Naive thymus-derived CD8-positive, alpha-beta T cell (primary cell): Measurements from ENCODE around the gene CSN1S1. TPM values are rescaled to one million over a fixed set of nuclear protein-coding genes. Genes with fewer than 3 reads are reported as not detected.

Experiments used
- ATAC-seq, 2 donors: fragments of 150-1000 bp; cut with Tn5 transposase in 1 of 2; sonication (Bioruptor Pico), chemical (Tn5 transposase) in 1 of 2; 1 replicate in 1 of 2; 2 replicates in 1 of 2; pipeline ENCODE4 v1.10.0; 2021; ENCODE audit warnings: mild to moderate bottlenecking in 2 of 2, moderate library complexity in 2 of 2
- POLR2A ChIA-PET: fragments of 350-600 bp; sonication (Branson Sonifier 250); formaldehyde crosslinking; loops from one replicate; lab custom pipeline; 2021; ENCODE audit warnings: antibody characterized with exemption; lab: Charles Lee
- DNase-seq, 10 donors: peaks; one replicate each; pipeline versions ENCODE4 v3.0.0 to v3.0.0-alpha.2; 2020 to 2022
- H3K27ac Mint-ChIP-seq, 10 donors: one replicate each; pipeline ENCODE4 v1.8.0; 2020 to 2022; ENCODE audit warnings: mild to moderate bottlenecking in 10 of 10, mixed read lengths in 10 of 10, moderate library complexity in 4 of 10, inconsistent platforms in 1 of 10
- H3K27me3 Mint-ChIP-seq, 5 donors: one replicate each; pipeline ENCODE4 v1.8.0; 2021 to 2022; ENCODE audit warnings: mixed read lengths in 5 of 5
- H3K36me3 Mint-ChIP-seq, 3 donors: one replicate each; pipeline ENCODE4 v1.8.0; 2020 to 2022; ENCODE audit warnings: mixed read lengths in 3 of 3, mild to moderate bottlenecking in 2 of 3, inconsistent platforms in 1 of 3
- H3K4me1 Mint-ChIP-seq, 4 donors: one replicate each; pipeline ENCODE4 v1.8.0; 2021 to 2022; ENCODE audit warnings: mixed read lengths in 4 of 4
- H3K4me3 Mint-ChIP-seq, 10 donors: one replicate each; pipeline ENCODE4 v1.8.0; 2020 to 2022; ENCODE audit warnings: mild to moderate bottlenecking in 10 of 10, mixed read lengths in 10 of 10, moderate library complexity in 6 of 10, inconsistent platforms in 1 of 10
- H3K9me3 Mint-ChIP-seq, 9 donors: one replicate each; pipeline ENCODE4 v1.8.0; 2020 to 2022; ENCODE audit warnings: mixed read lengths in 9 of 9, mild to moderate bottlenecking in 3 of 9, inconsistent platforms in 1 of 9, moderate library complexity in 1 of 9
- polyA plus RNA-seq, 3 donors: library from polyadenylated mRNA; unstranded; fragments of 300-500 nt; fragmentation: Illumina TruSeq; gene quantifications; one replicate each; pipeline ENCODE4 v1.2.3, GENCODE V29; 2021
- total RNA-seq, 8 experiments: library from RNA in 2 of 8; stranded (reverse) in 2 of 8; gene quantifications; one replicate each; pipeline ENCODE4 v1.2.3 and lab custom pipeline; 2021 to 2026

Gene CSN1S1
- total and polyA plus RNA-seq, 5 experiments from 2014 or later: not detected

DNA sequence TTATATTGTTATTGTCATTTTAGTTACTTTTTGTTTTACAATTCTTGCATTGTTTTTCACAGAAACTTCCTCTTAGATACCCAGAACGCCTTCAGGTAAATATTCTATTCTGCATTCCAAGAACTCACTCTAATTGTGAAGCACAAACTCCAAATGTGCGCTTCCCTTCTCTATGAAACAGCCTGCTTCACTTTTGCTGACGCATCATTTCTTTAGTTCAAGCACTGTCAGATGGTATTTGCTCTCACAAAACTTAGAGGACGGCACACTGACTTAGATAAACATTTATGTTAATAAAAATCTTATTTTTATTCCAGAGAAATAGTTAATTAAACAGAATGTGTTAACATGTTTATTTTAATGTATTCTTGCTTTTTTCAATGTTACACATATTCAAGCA lies 3.3 kb downstream of the CSN1S1 start:
- H3K27ac Mint-ChIP-seq: no peak overlapping the region
- no peaks in the 10 kb centered on the region for H3K36me3 Mint-ChIP-seq
- H3K4me1 Mint-ChIP-seq: no peaks in the 10 kb centered on the region
- no peak overlapping the region for H3K4me3 Mint-ChIP-seq
- ATAC-seq (no peak), DNase-seq (no peak)
- H3K9me3 Mint-ChIP-seq: no peaks in the 10 kb centered on the region
- POLR2A ChIA-PET: no interaction called here
- peaks cover 0 to 4% (median 0%) of the 10 kb centered on the region in 5 donors for H3K27me3 Mint-ChIP-seq

DNA sequence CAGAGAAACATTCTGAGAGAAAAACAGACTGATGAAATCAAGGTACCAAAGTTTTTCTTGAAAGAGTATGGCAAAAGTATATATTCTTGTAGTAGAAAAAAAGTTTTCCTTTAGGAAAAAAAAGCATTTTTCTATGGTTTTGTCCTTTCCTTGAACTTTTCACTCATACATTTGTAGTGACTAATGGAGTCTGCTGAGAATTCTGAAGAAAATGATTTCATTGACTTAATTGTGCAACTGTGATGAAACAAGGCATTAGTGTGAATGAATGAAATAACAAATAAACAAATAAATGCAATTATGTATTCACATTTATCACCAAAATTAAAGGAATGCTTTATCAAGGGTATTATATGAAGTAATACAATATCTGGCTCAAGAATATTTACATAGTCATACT lies 5.7 kb downstream of the CSN1S1 start:
- ATAC-seq: no peak
- POLR2A ChIA-PET: no interaction called here
- Mint-ChIP-seq H3K4me1 (no peaks in the 10 kb centered on the region), H3K4me3 (no peak overlapping the region), H3K27ac (no peak overlapping the region), H3K27me3 (peaks cover 0 to 2% (median 0%) of the 10 kb centered on the region in 5 donors), H3K9me3 (no peaks in the 10 kb centered on the region), H3K36me3 (no peaks in the 10 kb centered on the region)
- DNase-seq: no peak

DNA sequence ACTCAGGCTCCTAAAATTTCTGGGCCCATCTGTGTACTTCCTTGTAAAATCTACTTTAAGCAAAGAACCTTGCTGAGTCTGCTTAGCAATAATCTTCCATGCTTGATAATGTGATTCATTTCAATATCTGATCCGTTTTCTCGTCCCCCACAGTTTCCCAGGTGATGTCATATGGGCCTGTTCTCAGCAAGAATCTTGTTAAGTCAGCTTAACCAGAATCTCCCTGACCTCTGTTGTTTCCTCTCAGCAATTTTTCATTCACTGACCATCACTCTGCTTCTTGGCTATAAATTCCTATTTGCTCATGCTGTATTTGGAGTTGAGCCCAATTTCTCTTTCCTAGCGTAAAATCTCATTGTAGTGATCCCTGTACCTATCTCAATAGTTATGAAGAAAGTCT lies 20.7 kb downstream of the CSN1S1 start:
- DNase-seq: no peak
- Mint-ChIP-seq H3K27me3 (peaks cover 0 to 22% (median 2%) of the 10 kb centered on the region in 5 donors), H3K4me3 (no peak overlapping the region), H3K4me1 (no peaks in the 10 kb centered on the region), H3K9me3 (peaks cover 0 to 10% (median 0%) of the 10 kb centered on the region in 9 donors), H3K36me3 (peaks cover 0 to 3% (median 0%) of the 10 kb centered on the region in 3 donors), H3K27ac (no peak overlapping the region)
- POLR2A ChIA-PET: no interaction called here
- ATAC-seq: no peak

DNA sequence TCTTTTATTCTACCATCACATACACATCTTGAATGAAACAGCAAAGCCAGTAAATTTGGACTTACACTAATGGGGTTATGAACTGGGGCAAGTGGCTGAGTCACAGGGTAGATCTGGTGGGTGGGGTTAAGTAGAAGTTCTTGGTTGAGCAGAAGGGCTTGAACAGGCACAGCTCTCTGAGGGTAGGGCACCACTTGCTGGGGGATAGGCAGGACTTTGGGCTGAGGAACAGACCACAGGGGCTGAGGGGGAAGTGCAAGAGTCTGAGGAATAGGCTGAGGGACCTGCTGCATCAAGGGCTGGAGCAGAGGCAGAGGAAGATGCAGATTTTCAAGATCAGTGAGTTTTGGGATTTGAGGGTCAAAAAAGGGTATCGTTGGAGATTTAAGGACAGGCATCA lies 26.3 kb downstream of the CSN1S1 start:
- no peak overlapping the region for H3K27ac Mint-ChIP-seq
- POLR2A ChIA-PET: no interaction called here
- H3K27me3 Mint-ChIP-seq: peaks cover 0 to 22% (median 4%) of the 10 kb centered on the region in 5 donors
- DNase-seq (no peak), ATAC-seq (no peak)
- H3K4me1 Mint-ChIP-seq: no peaks in the 10 kb centered on the region
- H3K9me3 Mint-ChIP-seq: no peaks in the 10 kb centered on the region
- H3K4me3 Mint-ChIP-seq: no peak overlapping the region
- no peaks in the 10 kb centered on the region for H3K36me3 Mint-ChIP-seq

DNA sequence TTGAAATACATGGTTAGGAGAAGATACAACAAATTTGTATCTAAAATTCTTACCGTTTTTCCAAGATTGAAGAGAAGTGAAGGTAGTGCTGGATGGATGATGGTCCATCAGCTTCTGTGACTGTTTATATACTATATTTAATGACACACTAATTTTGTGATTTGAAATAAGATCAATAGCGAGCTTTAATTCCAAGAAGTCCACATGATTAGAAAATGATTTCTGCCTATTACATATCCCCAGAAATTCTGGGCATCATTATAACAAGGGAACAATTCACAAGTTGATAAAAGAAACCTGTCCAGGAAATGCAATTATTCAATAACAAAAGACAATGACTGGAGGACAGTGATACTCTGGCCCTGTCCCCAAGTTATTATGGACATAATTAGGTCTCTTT lies 34.8 kb downstream of the CSN1S1 start, which contains the start of gene CSN2:
Gene CSN2, minus strand, starts transcription at position 101 of the 400 bp plus-strand sequence. CDS start 4,733 bp downstream, outside the sequence.
- H3K4me3 Mint-ChIP-seq: no peak within 1 kb of the TSS
- no peaks in the 10 kb centered on the region for H3K9me3 Mint-ChIP-seq
- POLR2A ChIA-PET: no interaction called here
- DNase-seq: no peak
- no peaks in the 10 kb centered on the region for H3K4me1 Mint-ChIP-seq
- no peaks in the 10 kb centered on the region for H3K36me3 Mint-ChIP-seq
- peaks cover 0 to 2% (median 0%) of the 10 kb centered on the region in 5 donors for H3K27me3 Mint-ChIP-seq
- no peak for ATAC-seq
- no peak within 1 kb of the TSS for H3K27ac Mint-ChIP-seq

DNA sequence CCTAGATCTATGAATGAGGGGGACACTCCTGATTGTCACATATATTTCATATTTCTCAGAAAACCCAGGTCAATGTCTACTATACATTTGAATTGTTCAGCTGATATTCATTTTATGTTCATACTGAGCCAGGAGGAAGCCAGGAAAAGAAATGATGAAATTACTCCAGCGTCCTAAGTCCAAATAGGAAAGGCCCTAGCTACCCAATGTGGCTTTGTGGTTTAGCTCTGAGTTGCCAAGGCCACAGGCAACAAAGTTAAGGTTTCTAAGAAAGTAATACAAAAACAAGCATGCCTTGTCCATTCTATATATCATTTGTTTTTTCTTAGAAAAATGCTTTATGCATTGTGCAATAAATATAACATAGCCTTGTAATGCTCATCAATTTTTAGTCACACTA lies 39.2 kb downstream of the CSN1S1 start:
- POLR2A ChIA-PET: no interaction called here
- Mint-ChIP-seq H3K36me3 (no peaks in the 10 kb centered on the region), H3K4me3 (no peak overlapping the region), H3K9me3 (no peaks in the 10 kb centered on the region), H3K4me1 (no peaks in the 10 kb centered on the region), H3K27me3 (peaks cover 0 to 2% (median 0%) of the 10 kb centered on the region in 5 donors), H3K27ac (no peak overlapping the region)
- DNase-seq (no peak), ATAC-seq (no peak)

DNA sequence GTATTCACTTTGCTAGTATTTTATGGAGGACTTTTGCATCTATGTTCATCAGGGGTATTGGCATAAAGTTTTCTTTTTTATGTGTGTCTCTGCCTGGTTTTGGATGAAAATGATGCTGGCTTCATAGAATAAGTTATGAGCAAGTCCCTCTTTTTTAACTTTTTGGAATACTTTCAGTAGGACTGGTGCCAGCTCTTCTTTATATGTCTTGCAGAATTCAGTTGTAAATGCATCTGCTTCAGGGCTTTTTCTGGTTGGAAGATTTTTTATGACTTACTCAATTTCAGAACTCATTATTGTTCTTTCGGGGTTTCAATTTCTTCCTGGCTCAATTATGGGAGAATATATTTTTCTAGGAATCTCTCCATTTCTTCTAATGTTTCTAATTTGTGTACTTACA lies 43.8 kb downstream of the CSN1S1 start:
- Mint-ChIP-seq H3K27me3 (peaks cover 0 to 3% (median 2%) of the 10 kb centered on the region in 5 donors), H3K27ac (no peak overlapping the region), H3K9me3 (no peaks in the 10 kb centered on the region), H3K4me3 (no peak overlapping the region), H3K36me3 (no peaks in the 10 kb centered on the region), H3K4me1 (no peaks in the 10 kb centered on the region)
- DNase-seq (no peak), ATAC-seq (no peak)
- POLR2A ChIA-PET: no interaction called here

DNA sequence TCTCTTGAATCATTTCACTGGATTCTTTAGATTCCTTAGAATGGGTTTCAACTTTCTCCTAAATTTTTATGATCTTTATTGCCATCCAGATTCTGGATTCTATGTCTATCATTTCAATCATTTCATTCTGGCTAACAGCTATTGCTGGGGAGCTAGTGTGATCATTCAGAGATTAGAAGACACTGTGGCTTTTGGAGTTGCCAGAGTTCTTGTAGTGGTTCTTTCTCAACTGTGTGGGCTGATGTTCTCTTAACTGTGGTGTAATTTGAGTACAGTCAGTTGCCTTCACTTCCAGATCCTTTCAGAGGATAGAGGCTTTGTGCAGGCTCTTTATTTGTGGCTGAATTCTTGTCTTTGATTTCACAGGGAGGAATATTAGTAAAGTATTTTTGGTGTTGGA lies 46.7 kb downstream of the CSN1S1 start:
- POLR2A ChIA-PET: no interaction called here
- Mint-ChIP-seq H3K36me3 (no peaks in the 10 kb centered on the region), H3K27ac (no peak overlapping the region), H3K4me1 (no peaks in the 10 kb centered on the region), H3K27me3 (peaks cover 0 to 3% (median 2%) of the 10 kb centered on the region in 5 donors), H3K4me3 (no peak overlapping the region), H3K9me3 (no peaks in the 10 kb centered on the region)
- no peak for DNase-seq
- ATAC-seq: no peak

DNA sequence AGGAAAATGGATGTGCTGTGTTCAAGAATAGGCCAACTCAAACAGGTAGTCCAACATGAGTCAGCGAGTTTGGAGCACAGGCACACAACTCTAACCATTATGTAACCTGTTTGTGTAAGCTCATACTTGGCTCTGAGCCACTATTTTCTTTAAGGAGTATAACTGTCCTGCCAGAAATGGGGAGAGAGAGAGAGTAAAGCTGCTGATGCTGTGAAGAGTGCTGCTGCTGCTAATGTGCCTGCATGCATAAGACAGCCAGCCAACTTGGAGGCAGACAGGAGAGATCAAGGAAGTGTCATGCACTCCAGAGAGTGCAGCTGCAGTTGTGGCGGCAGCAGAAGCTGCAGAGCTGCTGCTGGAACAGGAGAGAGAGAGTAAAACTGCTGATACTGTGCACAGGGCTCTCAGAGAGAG lies 53.2 kb downstream of the CSN1S1 start:
- Mint-ChIP-seq H3K27me3 (peaks cover 0 to 7% (median 0%) of the 10 kb centered on the region in 5 donors), H3K9me3 (no peaks in the 10 kb centered on the region), H3K4me1 (peaks cover 0 to 2% (median 0%) of the 10 kb centered on the region in 4 donors), H3K36me3 (no peaks in the 10 kb centered on the region), H3K27ac (no peak overlapping the region), H3K4me3 (no peak overlapping the region)
- POLR2A ChIA-PET: no interaction called here
- DNase-seq (no peak), ATAC-seq (peak in 1 of 2 donors; percentile 25)

DNA sequence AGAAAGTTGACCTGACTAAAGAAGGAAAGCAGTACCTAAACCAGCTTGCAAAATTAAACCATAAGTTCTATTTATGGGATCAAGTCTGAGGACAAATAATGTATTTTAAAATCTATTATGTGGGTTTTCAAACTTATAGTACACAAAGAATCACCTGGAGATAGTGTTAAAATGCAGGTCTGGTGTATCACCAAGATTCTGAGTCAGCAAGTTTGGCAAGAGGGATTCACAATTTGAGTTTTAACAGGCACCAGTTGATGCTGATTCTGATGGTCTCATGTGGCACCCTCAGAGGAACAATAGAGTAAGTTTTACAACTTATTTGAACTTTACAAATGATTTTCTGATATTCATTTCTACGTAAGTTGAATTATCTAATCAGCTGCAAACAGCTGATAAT lies 55.8 kb downstream of the CSN1S1 start:
- no peaks in the 10 kb centered on the region for H3K9me3 Mint-ChIP-seq
- H3K36me3 Mint-ChIP-seq: no peaks in the 10 kb centered on the region
- POLR2A ChIA-PET: no interaction called here
- H3K27ac Mint-ChIP-seq: no peak overlapping the region
- ATAC-seq: no peak
- H3K27me3 Mint-ChIP-seq: peaks cover 0 to 7% (median 0%) of the 10 kb centered on the region in 5 donors
- no peak for DNase-seq
- no peak overlapping the region for H3K4me3 Mint-ChIP-seq
- peaks cover 0 to 2% (median 0%) of the 10 kb centered on the region in 4 donors for H3K4me1 Mint-ChIP-seq

DNA sequence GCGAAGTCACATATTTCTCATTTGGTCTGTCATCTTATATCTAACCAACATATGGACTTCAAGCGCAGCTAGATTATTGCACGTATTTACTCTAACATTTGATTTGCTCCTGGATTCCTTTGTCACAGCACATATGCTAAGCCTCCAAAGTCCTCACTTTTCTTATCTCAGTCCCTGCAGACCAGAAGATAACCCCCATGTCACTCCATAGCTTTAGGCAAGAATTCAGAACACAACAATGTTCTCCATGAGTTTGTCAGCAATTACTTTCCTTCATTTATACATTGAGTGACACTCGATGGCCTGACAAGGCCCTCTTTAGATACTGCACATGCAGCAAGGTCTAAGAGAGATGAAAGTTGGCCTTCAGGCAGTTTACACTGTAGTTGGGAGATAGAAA lies 60.1 kb downstream of the CSN1S1 start:
- DNase-seq (no peak), ATAC-seq (no peak)
- Mint-ChIP-seq H3K9me3 (no peaks in the 10 kb centered on the region), H3K36me3 (no peaks in the 10 kb centered on the region), H3K4me3 (no peak overlapping the region), H3K27me3 (peaks cover 0 to 9% (median 0%) of the 10 kb centered on the region in 5 donors), H3K27ac (no peak overlapping the region), H3K4me1 (no peaks in the 10 kb centered on the region)
- POLR2A ChIA-PET: no interaction called here

DNA sequence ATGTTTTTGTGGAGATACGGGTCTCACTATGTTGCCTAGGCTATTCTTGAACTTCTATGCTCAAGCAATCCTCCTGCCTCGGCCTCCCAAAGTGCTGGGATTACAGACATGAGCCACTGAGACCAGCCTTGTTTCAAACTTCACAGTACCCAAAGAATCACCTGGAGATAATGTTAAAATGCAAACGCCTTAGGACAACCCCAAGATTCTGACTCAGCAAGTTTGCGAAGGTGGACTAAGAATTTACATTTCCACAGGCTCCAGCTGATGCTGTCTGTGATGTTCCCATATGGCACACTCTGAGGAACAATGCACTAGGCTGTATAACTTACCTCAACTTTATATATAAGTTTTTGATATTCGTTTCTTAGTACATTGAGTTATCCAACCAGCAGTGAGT lies 63.9 kb downstream of the CSN1S1 start:
- Mint-ChIP-seq H3K27me3 (peaks cover 0 to 14% (median 0%) of the 10 kb centered on the region in 5 donors), H3K36me3 (no peaks in the 10 kb centered on the region), H3K4me3 (no peak overlapping the region), H3K4me1 (no peaks in the 10 kb centered on the region), H3K9me3 (peaks cover 0 to 2% (median 0%) of the 10 kb centered on the region in 9 donors), H3K27ac (no peak overlapping the region)
- ATAC-seq (no peak), DNase-seq (no peak)
- POLR2A ChIA-PET: no interaction called here

DNA sequence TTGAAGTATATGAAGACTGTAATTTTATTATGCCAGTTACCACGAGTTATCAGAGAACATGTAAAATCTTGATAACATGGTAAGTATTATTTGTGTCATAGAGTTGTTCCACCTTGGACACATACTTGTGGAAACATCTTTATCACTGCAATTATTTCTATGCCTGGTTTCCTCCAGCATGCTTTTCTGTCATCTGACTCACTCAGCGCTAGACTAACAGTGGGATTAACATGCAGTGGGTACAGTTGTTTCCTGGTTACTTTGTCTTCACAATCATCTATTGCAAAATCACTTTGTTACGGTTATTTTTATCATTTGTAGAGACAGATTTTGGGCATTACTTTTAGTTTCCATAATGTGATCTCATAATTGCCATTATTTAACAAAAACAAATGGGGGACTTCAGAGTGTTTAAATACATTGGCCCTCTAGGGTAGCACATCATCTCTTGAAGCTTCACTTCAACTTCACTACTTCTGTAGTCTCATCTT lies 64.7 kb downstream of the CSN1S1 start, which contains the start of gene STATH:
Gene STATH, plus strand, starts transcription at position 441 of the 491 bp plus-strand sequence. CDS start 2,472 bp downstream, outside the sequence.
- Mint-ChIP-seq H3K4me1 (no peaks in the 10 kb centered on the region), H3K9me3 (peaks cover 0 to 2% (median 0%) of the 10 kb centered on the region in 9 donors), H3K27me3 (peaks cover 0 to 14% (median 0%) of the 10 kb centered on the region in 5 donors), H3K27ac (no peak within 1 kb of the TSS), H3K4me3 (no peak within 1 kb of the TSS), H3K36me3 (no peaks in the 10 kb centered on the region)
- DNase-seq: no peak
- POLR2A ChIA-PET: no interaction called here
- ATAC-seq: no peak
